WTC11 (cell line): ENCODE data around the gene GREB1. TPM values are rescaled to one million over a fixed set of nuclear protein-coding genes. Genes with fewer than 3 reads are reported as not detected.

Experiments
- ATAC-seq: fragments of 200-7000 bp; cut with Tn5 transposase; 2 replicates; pipeline ENCODE4 v1.10.0; 2021; ENCODE audit warnings: mild to moderate bottlenecking, moderate library complexity
- CTCF ChIA-PET: fragments of 300-600 bp; sonication (Branson Sonifier 250); formaldehyde crosslinking; loops from one replicate; lab custom pipeline; 2021; ENCODE audit warnings: antibody characterized with exemption; lab: Charles Lee
- POLR2A ChIA-PET: fragments of 350-600 bp; sonication (Branson Sonifier 250); formaldehyde crosslinking; loops from one replicate; lab custom pipeline; 2021; ENCODE audit warnings: antibody characterized with exemption; lab: Charles Lee
- DNase-seq: peaks from one replicate; pipeline ENCODE4 v3.0.0; 2021; ENCODE audit warnings: low spot score
- H3K27ac Mint-ChIP-seq: 2 replicates; pipeline ENCODE4 v1.8.0; 2021; ENCODE audit warnings: mixed read lengths
- H3K27me3 Mint-ChIP-seq: 2 replicates; pipeline ENCODE4 v1.8.0; 2021; ENCODE audit warnings: low read depth, mild to moderate bottlenecking, moderate library complexity, mixed read lengths
- H3K36me3 Mint-ChIP-seq: 2 replicates; pipeline ENCODE4 v1.8.0; 2021; ENCODE audit warnings: mixed read lengths
- H3K4me1 Mint-ChIP-seq: 2 replicates; pipeline ENCODE4 v1.8.0; 2022; ENCODE audit warnings: mixed read lengths
- H3K4me3 Mint-ChIP-seq: 2 replicates; pipeline ENCODE4 v1.8.0; 2021; ENCODE audit warnings: mild to moderate bottlenecking, moderate library complexity, mixed read lengths
- H3K9me3 Mint-ChIP-seq: 2 replicates; pipeline ENCODE4 v1.8.0; 2021; ENCODE audit warnings: mixed read lengths
- CREM ChIP-seq: sonication (generic); formaldehyde crosslinking; IDR thresholded peaks from 2 replicates; pipeline ENCODE4 v1.8.1; 2022; ENCODE audit warnings: mild to moderate bottlenecking, missing genetic modification reagents, moderate library complexity
- ELF4 ChIP-seq: sonication (generic); formaldehyde crosslinking; IDR thresholded peaks from 2 replicates; pipeline ENCODE4 v1.8.1; 2022; ENCODE audit warnings: low read depth, mild to moderate bottlenecking, moderate library complexity, missing genetic modification reagents
- GRHL2 ChIP-seq: fragments of 250-450 bp; sonication (Bioruptor Pico); IDR thresholded peaks from 2 replicates; pipeline ENCODE4 v1.8.0; 2022; ENCODE audit warnings: mild to moderate bottlenecking, moderate library complexity; ENCODE audit not compliant: insufficient replicate concordance, severe bottlenecking
- IRF2 ChIP-seq: sonication (generic); formaldehyde crosslinking; IDR thresholded peaks from 2 replicates; pipeline ENCODE4 v1.8.0; 2022; ENCODE audit warnings: low read depth, missing genetic modification reagents, borderline replicate concordance
- MXD4 ChIP-seq: fragments of 250-450 bp; sonication (Bioruptor Pico); IDR thresholded peaks from 2 replicates; pipeline ENCODE4 v1.8.0; 2021; ENCODE audit warnings: mild to moderate bottlenecking, moderate library complexity, borderline replicate concordance
- SP1 ChIP-seq: sonication (generic); formaldehyde crosslinking; conservative IDR thresholded peaks from 2 replicates; pipeline ENCODE4 v1.8.1; 2022; ENCODE audit warnings: missing genetic modification reagents
- ZBTB21 ChIP-seq: sonication (generic); formaldehyde crosslinking; IDR thresholded peaks from 2 replicates; pipeline ENCODE4 v1.8.1; 2023; ENCODE audit warnings: mild to moderate bottlenecking, missing genetic modification reagents, borderline replicate concordance
- ZNF138 ChIP-seq: sonication (generic); formaldehyde crosslinking; conservative IDR thresholded peaks from 2 replicates; pipeline ENCODE4 v1.8.1; 2022; ENCODE audit warnings: mild to moderate bottlenecking, moderate library complexity, missing genetic modification reagents
- ZNF671 ChIP-seq: fragments of 250-450 bp; sonication (Bioruptor Pico); IDR thresholded peaks from 2 replicates; pipeline ENCODE4 v1.8.0; 2021; ENCODE audit warnings: mild to moderate bottlenecking
- total RNA-seq: library from RNA; stranded (reverse); gene quantifications from 3 replicates; pipeline ENCODE4 v1.2.3, GENCODE V29; 2021
- TF ChIP-seq, protein P1 (sequence below): sonication (generic); formaldehyde crosslinking; IDR thresholded peaks from 2 replicates; pipeline ENCODE4 v1.8.1; 2022; ENCODE audit warnings: missing genetic modification reagents, borderline replicate concordance
- TF ChIP-seq, protein P2 (sequence below): sonication (generic); formaldehyde crosslinking; IDR thresholded peaks from 2 replicates; pipeline ENCODE4 v1.8.1; 2023; ENCODE audit warnings: mild to moderate bottlenecking, missing genetic modification reagents, moderate library complexity
- TF ChIP-seq, protein P3 (sequence below): fragments of 250-450 bp; sonication (Bioruptor Pico); conservative IDR thresholded peaks from 2 replicates; pipeline ENCODE4 v1.9.0; 2021; ENCODE audit warnings: mild to moderate bottlenecking
- TF ChIP-seq, protein P4 (sequence below): sonication (generic); formaldehyde crosslinking; IDR thresholded peaks from 2 replicates; pipeline ENCODE4 v1.8.0; 2022; ENCODE audit warnings: mild to moderate bottlenecking, missing genetic modification reagents
- TF ChIP-seq, protein P5 (sequence below): sonication (generic); formaldehyde crosslinking; conservative IDR thresholded peaks from 2 replicates; pipeline ENCODE4 v1.8.1; 2023; ENCODE audit warnings: mild to moderate bottlenecking, low read depth, missing genetic modification reagents, moderate library complexity
- TF ChIP-seq, protein P6 (sequence below): sonication (generic); formaldehyde crosslinking; IDR thresholded peaks from 2 replicates; pipeline ENCODE4 v1.8.0; 2022; ENCODE audit warnings: mild to moderate bottlenecking, missing genetic modification reagents

The GREB1 gene
- total RNA-seq, 1 experiment from 2014 or later: 35.7 TPM

DNA sequence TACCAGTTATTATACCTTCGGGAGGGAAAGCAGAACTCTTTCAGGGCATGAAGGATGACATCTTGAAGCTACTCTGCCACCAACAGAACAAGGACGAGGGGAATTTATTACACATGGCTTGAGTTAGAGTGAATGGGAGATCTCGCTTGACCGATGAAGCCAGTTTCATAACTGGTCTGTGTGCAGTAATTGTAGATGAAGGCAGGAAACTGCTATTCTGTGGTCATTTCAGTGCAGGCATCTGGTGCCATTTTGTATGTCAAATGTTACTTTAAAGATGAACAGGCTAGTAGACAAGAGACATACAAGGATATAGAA lies 20.5 kb downstream of the GREB1 start (continued):
- TF ChIP-seq, protein P1, sequence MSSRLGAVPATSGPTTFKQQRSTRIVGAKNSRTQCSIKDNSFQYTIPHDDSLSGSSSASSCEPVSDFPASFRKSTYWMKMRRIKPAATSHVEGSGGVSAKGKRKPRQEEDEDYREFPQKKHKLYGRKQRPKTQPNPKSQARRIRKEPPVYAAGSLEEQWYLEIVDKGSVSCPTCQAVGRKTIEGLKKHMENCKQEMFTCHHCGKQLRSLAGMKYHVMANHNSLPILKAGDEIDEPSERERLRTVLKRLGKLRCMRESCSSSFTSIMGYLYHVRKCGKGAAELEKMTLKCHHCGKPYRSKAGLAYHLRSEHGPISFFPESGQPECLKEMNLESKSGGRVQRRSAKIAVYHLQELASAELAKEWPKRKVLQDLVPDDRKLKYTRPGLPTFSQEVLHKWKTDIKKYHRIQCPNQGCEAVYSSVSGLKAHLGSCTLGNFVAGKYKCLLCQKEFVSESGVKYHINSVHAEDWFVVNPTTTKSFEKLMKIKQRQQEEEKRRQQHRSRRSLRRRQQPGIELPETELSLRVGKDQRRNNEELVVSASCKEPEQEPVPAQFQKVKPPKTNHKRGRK: no peak
- TF ChIP-seq, protein P2, sequence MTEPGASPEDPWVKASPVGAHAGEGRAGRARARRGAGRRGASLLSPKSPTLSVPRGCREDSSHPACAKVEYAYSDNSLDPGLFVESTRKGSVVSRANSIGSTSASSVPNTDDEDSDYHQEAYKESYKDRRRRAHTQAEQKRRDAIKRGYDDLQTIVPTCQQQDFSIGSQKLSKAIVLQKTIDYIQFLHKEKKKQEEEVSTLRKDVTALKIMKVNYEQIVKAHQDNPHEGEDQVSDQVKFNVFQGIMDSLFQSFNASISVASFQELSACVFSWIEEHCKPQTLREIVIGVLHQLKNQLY: no peak

DNA sequence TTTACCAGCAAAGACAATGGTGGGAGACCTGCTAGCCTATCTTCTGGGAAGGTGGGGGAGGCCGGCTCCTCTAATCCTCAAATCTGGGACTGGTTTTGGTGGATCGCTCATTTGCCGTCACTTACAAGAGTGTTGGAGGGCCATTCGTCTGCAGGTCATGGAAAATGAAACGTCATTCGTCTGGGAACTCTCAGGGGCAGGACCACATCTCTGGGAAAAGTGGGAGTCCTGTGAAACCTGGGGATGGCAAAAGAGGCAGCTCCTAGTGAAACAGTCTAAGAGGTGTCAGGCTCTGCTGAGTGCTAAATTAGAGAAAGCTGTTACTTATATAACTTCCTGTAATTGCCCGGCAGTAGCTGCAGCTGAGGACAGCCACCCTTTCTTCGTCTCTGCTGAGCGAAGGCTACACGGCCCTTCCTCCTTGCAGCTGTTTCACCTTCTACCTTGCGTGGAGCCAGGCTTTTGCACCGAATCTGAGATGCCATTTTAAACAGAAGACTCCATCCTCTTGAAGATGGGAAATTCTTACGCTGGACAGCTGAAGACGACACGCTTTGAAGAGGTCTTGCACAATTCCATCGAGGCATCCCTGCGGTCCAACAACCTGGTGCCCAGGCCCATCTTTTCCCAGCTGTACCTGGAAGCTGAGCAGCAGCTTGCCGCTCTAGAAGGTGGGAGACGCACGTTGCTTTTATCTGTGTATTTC lies 22.4 kb downstream of the GREB1 start:
- no peak; the same call in 1 of the 2 replicates for ATAC-seq
- DNase-seq: no peak
- CTCF ChIA-PET: interaction anchor here (0.7 to 3.9 kb wide), 3 partner anchors 23 to 71 kb away, joined by 4 to 35 read pairs (median 5); partner anchors contain the start of gene GREB1
- H3K36me3 Mint-ChIP-seq: no peaks in the 10 kb centered on the region
- no peaks in the 10 kb centered on the region for H3K9me3 Mint-ChIP-seq
- TF ChIP-seq MXD4 (CRISPR knock-in tag) (no peak), SP1 (no peak), GRHL2 (CRISPR knock-in tag) (no peak), ZNF671 (CRISPR knock-in tag) (no peak), IRF2 (no peak), ZNF138 (CRISPR knock-in tag) (no peak), ELF4 (CRISPR knock-in tag) (no peak), CREM (no peak), ZBTB21 (CRISPR knock-in tag) (no peak)
- TF ChIP-seq, protein P3, sequence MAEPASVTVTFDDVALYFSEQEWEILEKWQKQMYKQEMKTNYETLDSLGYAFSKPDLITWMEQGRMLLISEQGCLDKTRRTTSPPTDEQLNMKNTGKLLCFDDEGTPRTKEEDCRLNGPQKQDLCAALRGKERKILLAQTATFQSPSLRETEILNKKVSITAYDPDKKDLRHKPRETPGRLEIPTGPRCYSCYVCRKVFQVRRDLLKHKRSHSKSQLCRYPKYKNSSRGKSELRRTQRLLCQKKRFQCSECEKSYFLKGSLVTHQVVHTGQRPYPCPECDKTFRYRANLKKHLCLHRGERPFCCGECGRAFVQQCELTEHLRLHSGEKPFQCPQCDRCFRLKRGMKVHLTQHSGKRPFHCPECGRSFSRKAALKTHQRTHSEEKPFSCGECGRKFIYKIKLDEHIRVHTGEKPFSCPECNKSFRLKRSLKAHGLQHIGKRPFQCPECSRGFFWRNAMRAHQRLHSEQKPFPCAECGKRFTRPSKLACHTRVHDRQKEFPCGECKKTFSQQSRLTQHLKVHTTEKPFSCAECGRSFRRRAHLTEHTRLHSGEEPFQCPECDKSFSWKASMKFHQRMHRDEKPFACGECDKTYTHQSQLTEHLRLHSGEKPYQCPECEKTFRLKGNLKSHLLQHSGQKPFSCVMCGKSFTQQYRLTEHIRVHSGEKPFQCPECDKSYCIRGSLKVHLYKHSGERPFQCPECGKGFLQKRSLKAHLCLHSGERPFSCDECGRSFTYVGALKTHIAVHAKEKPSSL (CRISPR knock-in tag): no peak
- TF ChIP-seq, protein P4, sequence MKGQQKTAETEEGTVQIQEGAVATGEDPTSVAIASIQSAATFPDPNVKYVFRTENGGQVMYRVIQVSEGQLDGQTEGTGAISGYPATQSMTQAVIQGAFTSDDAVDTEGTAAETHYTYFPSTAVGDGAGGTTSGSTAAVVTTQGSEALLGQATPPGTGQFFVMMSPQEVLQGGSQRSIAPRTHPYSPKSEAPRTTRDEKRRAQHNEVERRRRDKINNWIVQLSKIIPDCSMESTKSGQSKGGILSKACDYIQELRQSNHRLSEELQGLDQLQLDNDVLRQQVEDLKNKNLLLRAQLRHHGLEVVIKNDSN: no peak
- TF ChIP-seq, protein P1: no peak
- TF ChIP-seq, protein P5, sequence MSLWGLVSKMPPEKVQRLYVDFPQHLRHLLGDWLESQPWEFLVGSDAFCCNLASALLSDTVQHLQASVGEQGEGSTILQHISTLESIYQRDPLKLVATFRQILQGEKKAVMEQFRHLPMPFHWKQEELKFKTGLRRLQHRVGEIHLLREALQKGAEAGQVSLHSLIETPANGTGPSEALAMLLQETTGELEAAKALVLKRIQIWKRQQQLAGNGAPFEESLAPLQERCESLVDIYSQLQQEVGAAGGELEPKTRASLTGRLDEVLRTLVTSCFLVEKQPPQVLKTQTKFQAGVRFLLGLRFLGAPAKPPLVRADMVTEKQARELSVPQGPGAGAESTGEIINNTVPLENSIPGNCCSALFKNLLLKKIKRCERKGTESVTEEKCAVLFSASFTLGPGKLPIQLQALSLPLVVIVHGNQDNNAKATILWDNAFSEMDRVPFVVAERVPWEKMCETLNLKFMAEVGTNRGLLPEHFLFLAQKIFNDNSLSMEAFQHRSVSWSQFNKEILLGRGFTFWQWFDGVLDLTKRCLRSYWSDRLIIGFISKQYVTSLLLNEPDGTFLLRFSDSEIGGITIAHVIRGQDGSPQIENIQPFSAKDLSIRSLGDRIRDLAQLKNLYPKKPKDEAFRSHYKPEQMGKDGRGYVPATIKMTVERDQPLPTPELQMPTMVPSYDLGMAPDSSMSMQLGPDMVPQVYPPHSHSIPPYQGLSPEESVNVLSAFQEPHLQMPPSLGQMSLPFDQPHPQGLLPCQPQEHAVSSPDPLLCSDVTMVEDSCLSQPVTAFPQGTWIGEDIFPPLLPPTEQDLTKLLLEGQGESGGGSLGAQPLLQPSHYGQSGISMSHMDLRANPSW (CRISPR knock-in tag): no peak
- TF ChIP-seq, protein P6, sequence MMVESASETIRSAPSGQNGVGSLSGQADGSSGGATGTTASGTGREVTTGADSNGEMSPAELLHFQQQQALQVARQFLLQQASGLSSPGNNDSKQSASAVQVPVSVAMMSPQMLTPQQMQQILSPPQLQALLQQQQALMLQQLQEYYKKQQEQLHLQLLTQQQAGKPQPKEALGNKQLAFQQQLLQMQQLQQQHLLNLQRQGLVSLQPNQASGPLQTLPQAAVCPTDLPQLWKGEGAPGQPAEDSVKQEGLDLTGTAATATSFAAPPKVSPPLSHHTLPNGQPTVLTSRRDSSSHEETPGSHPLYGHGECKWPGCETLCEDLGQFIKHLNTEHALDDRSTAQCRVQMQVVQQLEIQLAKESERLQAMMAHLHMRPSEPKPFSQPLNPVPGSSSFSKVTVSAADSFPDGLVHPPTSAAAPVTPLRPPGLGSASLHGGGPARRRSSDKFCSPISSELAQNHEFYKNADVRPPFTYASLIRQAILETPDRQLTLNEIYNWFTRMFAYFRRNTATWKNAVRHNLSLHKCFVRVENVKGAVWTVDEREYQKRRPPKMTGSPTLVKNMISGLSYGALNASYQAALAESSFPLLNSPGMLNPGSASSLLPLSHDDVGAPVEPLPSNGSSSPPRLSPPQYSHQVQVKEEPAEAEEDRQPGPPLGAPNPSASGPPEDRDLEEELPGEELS: no peak
- no peak overlapping the region for H3K27ac Mint-ChIP-seq
- POLR2A ChIA-PET: no interaction called here
- H3K4me1 Mint-ChIP-seq: peaks cover 60% of the 10 kb centered on the region
- no peaks in the 10 kb centered on the region for H3K27me3 Mint-ChIP-seq
- no peak overlapping the region for H3K4me3 Mint-ChIP-seq
